Measurements from ENCODE around the gene VPS37C. TPM values are rescaled to one million over a fixed set of nuclear protein-coding genes. Genes with fewer than 3 reads are reported as not detected.
"Not testable (repeated sequence)": the region's sequence is repeated elsewhere in the genome, so short reads cannot be mapped to it uniquely, and the experiment has no call there.

VPS37C gene
- total RNA-seq, 4 donors from 2014 or later: 11.8 to 22.2 (median 13.6) TPM

GRCh38 chr11:61193596-61193995 lies 32.4 kb upstream of the VPS37C start:
- WGBS, 2 donors: 34 to 37% methylated on average over 11 to 12 of the region's 12 CpGs
- H3K4me1 ChIP-seq: no peaks in the 10 kb centered on the region
- peaks cover 0 to under 1% of the 10 kb centered on the region in 2 donors for H3K27me3 ChIP-seq
- no peak overlapping the region for H3K27ac ChIP-seq
- H3K9me3 ChIP-seq: peaks cover 0 to 3% (median 0%) of the 10 kb centered on the region in 4 donors
- no peak for TF ChIP-seq POLR2A (IDR thresholded peaks at IDR 0.05)
- no peak for TF ChIP-seq CTCF (IDR thresholded peaks at IDR 0.05)
- H3K4me3 ChIP-seq: no peak overlapping the region
- no peak for DNase-seq (ENCODE audit: low spot score in 2 of 2)
- no peaks in the 10 kb centered on the region for H3K36me3 ChIP-seq

GRCh38 chr11:61189933-61190332 lies 28.7 kb upstream of the VPS37C start:
- no peak for DNase-seq (ENCODE audit: low spot score in 2 of 2)
- no peaks in the 10 kb centered on the region for H3K4me1 ChIP-seq
- H3K36me3 ChIP-seq: no peaks in the 10 kb centered on the region
- H3K27ac ChIP-seq: no peak overlapping the region
- H3K27me3 ChIP-seq: no peaks in the 10 kb centered on the region
- 86 to 87% methylated on average over 8 of the region's 8 CpGs for WGBS, 2 donors
- no peak overlapping the region for H3K4me3 ChIP-seq
- H3K9me3 ChIP-seq: no peaks in the 10 kb centered on the region
- TF ChIP-seq POLR2A (IDR thresholded peaks at IDR 0.05) (no peak), EP300 (IDR thresholded peaks at IDR 0.05) (no peak), CTCF (IDR thresholded peaks at IDR 0.05) (no peak)

GRCh38 chr11:61187505-61188130 lies 26.4 kb upstream of the VPS37C start:
- Histone ChIP-seq H3K36me3 (no peaks in the 10 kb centered on the region), H3K4me3 (no peak overlapping the region), H3K9me3 (no peaks in the 10 kb centered on the region), H3K4me1 (no peaks in the 10 kb centered on the region), H3K27me3 (no peaks in the 10 kb centered on the region), H3K27ac (no peak overlapping the region)
- DNase-seq (ENCODE audit: low spot score in 2 of 2): peak; percentile 72 to 93
- WGBS, 2 donors: 40 to 41% methylated on average over 11 of the region's 11 CpGs
- TF ChIP-seq CTCF (IDR thresholded peaks at IDR 0.05) (peak; percentile 76 to 92 (median 83)), EP300 (IDR thresholded peaks at IDR 0.05) (no peak)

GRCh38 chr11:61186504-61186903 lies 25.3 kb upstream of the VPS37C start:
- TF ChIP-seq EP300 (IDR thresholded peaks at IDR 0.05) (no peak), POLR2A (IDR thresholded peaks at IDR 0.05) (no peak), CTCF (IDR thresholded peaks at IDR 0.05) (no peak)
- DNase-seq (ENCODE audit: low spot score in 2 of 2): no peak
- H3K9me3 ChIP-seq: no peaks in the 10 kb centered on the region
- no peak overlapping the region for H3K27ac ChIP-seq
- no peak overlapping the region for H3K4me3 ChIP-seq
- no peaks in the 10 kb centered on the region for H3K27me3 ChIP-seq
- H3K36me3 ChIP-seq: no peaks in the 10 kb centered on the region
- no peaks in the 10 kb centered on the region for H3K4me1 ChIP-seq
- 87 to 92% methylated on average over 8 of the region's 8 CpGs for WGBS, 2 donors

- Histone ChIP-seq H3K27me3 (no peaks in the 10 kb centered on the region), H3K9me3 (no peaks in the 10 kb centered on the region), H3K4me3 (no peak overlapping the region), H3K27ac (no peak overlapping the region), H3K36me3 (no peaks in the 10 kb centered on the region), H3K4me1 (no peaks in the 10 kb centered on the region)
- DNase-seq (ENCODE audit: low spot score in 2 of 2): no peak
- no peak for TF ChIP-seq POLR2A (IDR thresholded peaks at IDR 0.05)
- WGBS, 2 donors: 65 to 70% methylated on average over 4 of the region's 4 CpGs
Observed at GRCh38 chr11:61183645-61184044, 22.4 kb upstream of the VPS37C start.

- no peak for DNase-seq (ENCODE audit: low spot score in 2 of 2)
- H3K4me3 ChIP-seq: no peak overlapping the region
Observed at GRCh38 chr11:61181489-61181888, 20.3 kb upstream of the VPS37C start.

GRCh38 chr11:61180205-61180604 lies 19.0 kb upstream of the VPS37C start:
- WGBS, 2 donors: 95 to 96% methylated on average over 6 of the region's 6 CpGs
- not testable (repeated sequence) for H3K36me3 ChIP-seq; H3K4me3 ChIP-seq; H3K9me3 ChIP-seq; H3K27me3 ChIP-seq; H3K4me1 ChIP-seq; DNase-seq (ENCODE audit: low spot score in 2 of 2); H3K27ac ChIP-seq

More at GRCh38 chr11:61181489-61181888, 20.3 kb upstream of the VPS37C start:
- Histone ChIP-seq H3K36me3 (no peaks in the 10 kb centered on the region), H3K4me1 (no peaks in the 10 kb centered on the region), H3K27ac (no peak overlapping the region), H3K27me3 (no peaks in the 10 kb centered on the region), H3K9me3 (no peaks in the 10 kb centered on the region)
- TF ChIP-seq CTCF (IDR thresholded peaks at IDR 0.05) (no peak), POLR2A (IDR thresholded peaks at IDR 0.05) (no peak), EP300 (IDR thresholded peaks at IDR 0.05) (no peak)
- 91 to 96% methylated on average over 4 of the region's 4 CpGs for WGBS, 2 donors

Measured in tibial nerve (tissue), 4 donors.